ENCODE data around the gene NTM.

NTM gene

DNA sequence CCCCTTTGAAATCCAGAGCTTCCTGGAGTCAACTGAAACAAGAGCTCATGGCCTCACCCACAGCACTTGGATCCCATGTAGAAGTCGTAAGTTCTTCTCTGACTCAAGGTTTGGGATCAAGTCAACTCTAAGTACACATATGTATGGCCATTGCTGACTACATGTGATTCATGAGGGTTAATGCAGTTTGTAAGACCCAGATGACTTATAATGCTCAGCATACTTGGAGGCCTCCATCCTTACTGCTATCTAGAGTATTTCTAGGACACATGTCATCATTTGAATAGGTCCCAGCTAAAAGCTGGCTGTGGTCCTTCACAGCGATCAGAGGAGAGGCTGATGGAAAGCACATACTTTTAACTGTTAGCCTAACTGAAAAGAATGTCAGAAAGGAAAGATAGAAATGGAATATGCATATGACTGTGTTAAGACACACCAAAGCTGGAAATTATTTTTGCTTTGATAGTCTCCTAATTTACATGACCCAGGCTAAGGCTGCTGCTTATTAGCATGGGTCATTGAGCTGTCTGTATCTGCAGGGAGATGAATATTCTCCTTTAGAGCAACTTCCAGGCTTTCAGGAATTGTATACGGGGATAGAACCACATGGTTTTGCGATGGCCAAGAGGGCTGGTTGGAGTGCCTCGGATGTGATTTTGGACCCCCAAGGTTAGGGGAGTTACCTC, 76.3 kb downstream of the NTM start:
- Histone ChIP-seq H3K4me3 (ENCODE audit: low read depth, low read length) (no peak overlapping the region), H3K36me3 (ENCODE audit: control insufficient read depth in 2 of 2, insufficient read depth in 1 of 2, low read length in 2 of 2) (no peaks in the 10 kb centered on the region), H3K4me1 (ENCODE audit: control insufficient read depth, insufficient read depth, low read length) (no peaks in the 10 kb centered on the region), H3K27ac (ENCODE audit: extremely low read depth, low read depth, low read length) (no peak overlapping the region), H3K9me3 (ENCODE audit: control insufficient read depth, insufficient read depth, low read depth, low read length) (no peaks in the 10 kb centered on the region)
- ChIA-PET POLR2A (no interaction called here), CTCF (interaction anchor here (0.7 kb wide), 1 partner anchor 11 kb away, joined by 4 read pairs; no protein-coding TSS in a partner anchor)
- TF ChIP-seq KLF1 (tag by site-specific recombination; IDR thresholded peaks at IDR 0.05) (no peak), ZNF19 (tag by site-specific recombination; IDR thresholded peaks at IDR 0.05; ENCODE audit: low read depth) (no peak), ZNF623 (tag by site-specific recombination; IDR thresholded peaks at IDR 0.05) (no peak), ZNF211 (tag by site-specific recombination; IDR thresholded peaks at IDR 0.05; ENCODE audit: low read depth) (no peak), ZFHX2 (tag by site-specific recombination; conservative IDR thresholded peaks at IDR 0.05) (no peak), ZFP41 (tag by site-specific recombination; IDR thresholded peaks at IDR 0.05; ENCODE audit: borderline replicate concordance) (no peak)

- no peaks in the 10 kb centered on the region for H3K36me3 ChIP-seq (ENCODE audit: control insufficient read depth in 2 of 2, insufficient read depth in 1 of 2, low read length in 2 of 2)
- no peak overlapping the region for H3K4me3 ChIP-seq (ENCODE audit: low read depth, low read length)
- ChIA-PET CTCF (interaction anchor here (0.7 kb wide), 1 partner anchor 11 kb away, joined by 4 read pairs; no protein-coding TSS in a partner anchor), POLR2A (no interaction called here)
- TF ChIP-seq ZSCAN30 (tag by site-specific recombination; IDR thresholded peaks at IDR 0.05) (no peak), ZNF335 (tag by site-specific recombination; conservative IDR thresholded peaks at IDR 0.05) (no peak)
- TF ChIP-seq, protein P1, sequence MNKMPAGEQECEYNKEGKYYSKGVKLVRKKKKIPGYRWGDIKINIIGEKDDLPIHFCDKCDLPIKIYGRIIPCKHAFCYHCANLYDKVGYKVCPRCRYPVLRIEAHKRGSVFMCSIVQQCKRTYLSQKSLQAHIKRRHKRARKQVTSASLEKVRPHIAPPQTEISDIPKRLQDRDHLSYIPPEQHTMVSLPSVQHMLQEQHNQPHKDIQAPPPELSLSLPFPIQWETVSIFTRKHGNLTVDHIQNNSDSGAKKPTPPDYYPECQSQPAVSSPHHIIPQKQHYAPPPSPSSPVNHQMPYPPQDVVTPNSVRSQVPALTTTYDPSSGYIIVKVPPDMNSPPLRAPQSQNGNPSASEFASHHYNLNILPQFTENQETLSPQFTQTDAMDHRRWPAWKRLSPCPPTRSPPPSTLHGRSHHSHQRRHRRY (tag by site-specific recombination; IDR thresholded peaks at IDR 0.05) = no peak
- no peak overlapping the region for H3K27ac ChIP-seq (ENCODE audit: extremely low read depth, low read depth, low read length)
- no peaks in the 10 kb centered on the region for H3K9me3 ChIP-seq (ENCODE audit: control insufficient read depth, insufficient read depth, low read depth, low read length)
- no peaks in the 10 kb centered on the region for H3K4me1 ChIP-seq (ENCODE audit: control insufficient read depth, insufficient read depth, low read length)
Measured at GRCh38 chr11:131447277-131447815, 76.9 kb downstream of the NTM start.

- ChIA-PET CTCF (no interaction called here), POLR2A (no interaction called here)
- Histone ChIP-seq H3K27ac (ENCODE audit: extremely low read depth, low read depth, low read length) (no peak overlapping the region), H3K4me1 (ENCODE audit: control insufficient read depth, insufficient read depth, low read length) (no peaks in the 10 kb centered on the region), H3K36me3 (ENCODE audit: control insufficient read depth in 2 of 2, insufficient read depth in 1 of 2, low read length in 2 of 2) (no peaks in the 10 kb centered on the region), H3K4me3 (ENCODE audit: low read depth, low read length) (no peak overlapping the region), H3K9me3 (ENCODE audit: control insufficient read depth, insufficient read depth, low read depth, low read length) (no peaks in the 10 kb centered on the region)
- no peak for TF ChIP-seq ZNF514 (tag by site-specific recombination; IDR thresholded peaks at IDR 0.05)
- TF ChIP-seq ZNF830 (tag by site-specific recombination; IDR thresholded peaks at IDR 0.05; ENCODE audit: low read depth) = no peak
- no peak for TF ChIP-seq ZSCAN4 (tag by site-specific recombination; IDR thresholded peaks at IDR 0.05)
- TF ChIP-seq, protein P2, sequence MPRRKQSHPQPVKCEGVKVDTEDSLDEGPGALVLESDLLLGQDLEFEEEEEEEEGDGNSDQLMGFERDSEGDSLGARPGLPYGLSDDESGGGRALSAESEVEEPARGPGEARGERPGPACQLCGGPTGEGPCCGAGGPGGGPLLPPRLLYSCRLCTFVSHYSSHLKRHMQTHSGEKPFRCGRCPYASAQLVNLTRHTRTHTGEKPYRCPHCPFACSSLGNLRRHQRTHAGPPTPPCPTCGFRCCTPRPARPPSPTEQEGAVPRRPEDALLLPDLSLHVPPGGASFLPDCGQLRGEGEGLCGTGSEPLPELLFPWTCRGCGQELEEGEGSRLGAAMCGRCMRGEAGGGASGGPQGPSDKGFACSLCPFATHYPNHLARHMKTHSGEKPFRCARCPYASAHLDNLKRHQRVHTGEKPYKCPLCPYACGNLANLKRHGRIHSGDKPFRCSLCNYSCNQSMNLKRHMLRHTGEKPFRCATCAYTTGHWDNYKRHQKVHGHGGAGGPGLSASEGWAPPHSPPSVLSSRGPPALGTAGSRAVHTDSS (tag by site-specific recombination; IDR thresholded peaks at IDR 0.05) = no peak
- no peak for TF ChIP-seq ZFP3 (tag by site-specific recombination; IDR thresholded peaks at IDR 0.05; ENCODE audit: low read depth)
- no peak for TF ChIP-seq GLIS1 (tag by site-specific recombination; IDR thresholded peaks at IDR 0.05)
- TF ChIP-seq ZNF529 (tag by site-specific recombination; IDR thresholded peaks at IDR 0.05; ENCODE audit: insufficient replicate concordance) = no peak
- no peak for TF ChIP-seq ZNF629 (tag by site-specific recombination; IDR thresholded peaks at IDR 0.05)
- no peak for TF ChIP-seq ZNF549 (tag by site-specific recombination; IDR thresholded peaks at IDR 0.05)
- TF ChIP-seq, protein P3, sequence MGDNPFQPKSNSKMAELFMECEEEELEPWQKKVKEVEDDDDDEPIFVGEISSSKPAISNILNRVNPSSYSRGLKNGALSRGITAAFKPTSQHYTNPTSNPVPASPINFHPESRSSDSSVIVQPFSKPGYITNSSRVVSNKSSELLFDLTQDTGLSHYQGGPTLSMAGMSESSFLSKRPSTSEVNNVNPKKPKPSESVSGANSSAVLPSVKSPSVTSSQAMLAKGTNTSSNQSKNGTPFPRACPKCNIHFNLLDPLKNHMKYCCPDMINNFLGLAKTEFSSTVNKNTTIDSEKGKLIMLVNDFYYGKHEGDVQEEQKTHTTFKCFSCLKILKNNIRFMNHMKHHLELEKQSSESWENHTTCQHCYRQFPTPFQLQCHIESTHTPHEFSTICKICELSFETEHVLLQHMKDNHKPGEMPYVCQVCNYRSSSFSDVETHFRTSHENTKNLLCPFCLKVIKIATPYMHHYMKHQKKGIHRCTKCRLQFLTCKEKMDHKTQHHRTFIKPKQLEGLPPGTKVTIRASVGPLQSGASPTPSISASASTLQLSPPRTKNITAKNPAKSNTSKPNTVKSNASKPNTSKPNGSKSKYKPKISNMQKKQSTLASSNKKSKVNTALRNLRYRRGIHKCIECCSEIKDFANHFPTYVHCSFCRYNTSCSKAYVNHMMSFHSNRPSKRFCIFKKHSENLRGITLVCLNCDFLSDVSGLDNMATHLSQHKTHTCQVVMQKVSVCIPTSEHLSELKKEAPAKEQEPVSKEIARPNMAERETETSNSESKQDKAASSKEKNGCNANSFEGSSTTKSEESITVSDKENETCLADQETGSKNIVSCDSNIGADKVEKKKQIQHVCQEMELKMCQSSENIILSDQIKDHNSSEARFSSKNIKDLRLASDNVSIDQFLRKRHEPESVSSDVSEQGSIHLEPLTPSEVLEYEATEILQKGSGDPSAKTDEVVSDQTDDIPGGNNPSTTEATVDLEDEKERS (tag by site-specific recombination; IDR thresholded peaks at IDR 0.05) = no peak
- TF ChIP-seq, protein P1 (tag by site-specific recombination; IDR thresholded peaks at IDR 0.05) = no peak
- TF ChIP-seq GLI4 (tag by site-specific recombination; IDR thresholded peaks at IDR 0.05) = no peak
Measured at GRCh38 chr11:131447898-131448297, 77.5 kb downstream of the NTM start.

Measured in HEK293 (cell line).